ENCODE data around the gene RSRC1. TPM values are rescaled to one million over a fixed set of nuclear protein-coding genes. Genes with fewer than 3 reads are reported as not detected.

The RSRC1 gene
- total and polyA plus RNA-seq, 2 experiments from 2014 or later, result 22.6 to 34.1 TPM

DNA sequence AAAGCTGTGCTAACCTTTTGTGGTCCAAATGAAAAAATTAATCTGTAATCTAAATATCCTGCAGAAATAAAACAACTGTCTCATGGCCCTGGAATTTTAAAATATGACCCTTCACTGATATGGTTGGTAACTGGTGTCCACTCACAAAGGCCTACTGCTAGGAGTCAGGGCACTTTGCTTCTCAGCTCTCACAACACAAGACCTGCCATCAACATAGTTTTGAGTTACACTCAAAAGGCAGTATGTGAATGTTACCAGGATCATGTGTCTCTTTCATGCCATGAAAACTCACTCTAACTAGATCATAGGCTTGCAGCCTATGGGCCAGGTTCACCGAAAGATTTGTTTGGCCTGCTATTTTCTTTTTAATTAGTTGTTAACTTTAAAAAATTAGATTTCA is 451.1 kb downstream of the RSRC1 start:
- Histone ChIP-seq H2AFZ (no peak overlapping the region), H3K4me1 (ENCODE audit: insufficient read depth) (no peaks in the 10 kb centered on the region), H3K36me3 (replicated peaks; ENCODE audit: insufficient read depth, low read depth) (no peaks in the 10 kb centered on the region), H4K20me1 (ENCODE audit: insufficient read depth, poor library complexity, severe bottlenecking) (no peaks in the 10 kb centered on the region), H3K4me2 (no peak overlapping the region), H3K79me2 (no peaks in the 10 kb centered on the region), H3K9me2 (replicated peaks; ENCODE audit: insufficient read depth) (no peaks in the 10 kb centered on the region), H3K27me3 (no peaks in the 10 kb centered on the region), H3K4me3 (no peak overlapping the region), H3K9me3 (ENCODE audit: low read depth) (no peaks in the 10 kb centered on the region), H3K27ac (no peak overlapping the region)
- no peak for DNase-seq (ENCODE audit: low spot score)
- TF ChIP-seq, protein P1, sequence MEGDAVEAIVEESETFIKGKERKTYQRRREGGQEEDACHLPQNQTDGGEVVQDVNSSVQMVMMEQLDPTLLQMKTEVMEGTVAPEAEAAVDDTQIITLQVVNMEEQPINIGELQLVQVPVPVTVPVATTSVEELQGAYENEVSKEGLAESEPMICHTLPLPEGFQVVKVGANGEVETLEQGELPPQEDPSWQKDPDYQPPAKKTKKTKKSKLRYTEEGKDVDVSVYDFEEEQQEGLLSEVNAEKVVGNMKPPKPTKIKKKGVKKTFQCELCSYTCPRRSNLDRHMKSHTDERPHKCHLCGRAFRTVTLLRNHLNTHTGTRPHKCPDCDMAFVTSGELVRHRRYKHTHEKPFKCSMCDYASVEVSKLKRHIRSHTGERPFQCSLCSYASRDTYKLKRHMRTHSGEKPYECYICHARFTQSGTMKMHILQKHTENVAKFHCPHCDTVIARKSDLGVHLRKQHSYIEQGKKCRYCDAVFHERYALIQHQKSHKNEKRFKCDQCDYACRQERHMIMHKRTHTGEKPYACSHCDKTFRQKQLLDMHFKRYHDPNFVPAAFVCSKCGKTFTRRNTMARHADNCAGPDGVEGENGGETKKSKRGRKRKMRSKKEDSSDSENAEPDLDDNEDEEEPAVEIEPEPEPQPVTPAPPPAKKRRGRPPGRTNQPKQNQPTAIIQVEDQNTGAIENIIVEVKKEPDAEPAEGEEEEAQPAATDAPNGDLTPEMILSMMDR (IDR thresholded peaks at IDR 0.05; ENCODE audit: poor library complexity), result no peak
- no peak for TF ChIP-seq EZH2 (IDR thresholded peaks at IDR 0.05; ENCODE audit: borderline replicate concordance)
- TF ChIP-seq EZH2phosphoT487 (IDR thresholded peaks at IDR 0.05; ENCODE audit: low read depth, severe bottlenecking, unreplicated experiment), result no peak
- 100% methylated on average over 1 of the region's 1 CpG for WGBS (ENCODE audit: low lambda C conversion rate, missing lambda C conversion rate)

DNA sequence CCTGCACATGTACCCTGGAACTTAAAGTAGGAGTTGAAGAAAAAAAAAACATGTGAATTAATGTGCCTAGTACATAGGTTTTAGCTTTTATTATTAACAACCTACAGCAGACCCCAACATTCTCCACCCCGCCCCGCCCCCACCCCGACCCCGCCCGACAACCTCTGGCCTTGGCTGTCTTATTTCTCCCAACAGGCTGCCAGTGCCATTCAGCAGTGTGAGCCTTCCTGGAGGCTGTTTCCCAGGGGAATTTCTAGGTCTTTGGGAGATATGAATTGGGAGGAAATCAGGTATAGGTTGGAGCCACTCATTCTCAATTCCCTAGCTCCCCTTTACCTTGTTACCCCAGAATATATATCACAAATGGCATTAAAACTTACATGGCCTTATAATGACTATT is 452.8 kb downstream of the RSRC1 start:
- Histone ChIP-seq H2AFZ (no peak overlapping the region), H3K27me3 (peaks cover 2% of the 10 kb centered on the region), H3K79me2 (no peaks in the 10 kb centered on the region), H4K20me1 (ENCODE audit: insufficient read depth, poor library complexity, severe bottlenecking) (no peaks in the 10 kb centered on the region), H3K4me1 (ENCODE audit: insufficient read depth) (no peaks in the 10 kb centered on the region), H3K4me3 (no peak overlapping the region), H3K9me2 (replicated peaks; ENCODE audit: insufficient read depth) (no peaks in the 10 kb centered on the region), H3K4me2 (no peak overlapping the region), H3K36me3 (replicated peaks; ENCODE audit: insufficient read depth, low read depth) (no peaks in the 10 kb centered on the region), H3K27ac (no peak overlapping the region), H3K9me3 (ENCODE audit: low read depth) (no peaks in the 10 kb centered on the region)
- DNase-seq (ENCODE audit: low spot score), result no peak
- TF ChIP-seq EZH2phosphoT487 (IDR thresholded peaks at IDR 0.05; ENCODE audit: low read depth, severe bottlenecking, unreplicated experiment) (no peak), EZH2 (IDR thresholded peaks at IDR 0.05; ENCODE audit: borderline replicate concordance) (no peak)
- TF ChIP-seq, protein P1 (IDR thresholded peaks at IDR 0.05; ENCODE audit: poor library complexity), result no peak
- WGBS (ENCODE audit: low lambda C conversion rate, missing lambda C conversion rate), result 77% methylated on average over 5 of the region's 5 CpGs

DNA sequence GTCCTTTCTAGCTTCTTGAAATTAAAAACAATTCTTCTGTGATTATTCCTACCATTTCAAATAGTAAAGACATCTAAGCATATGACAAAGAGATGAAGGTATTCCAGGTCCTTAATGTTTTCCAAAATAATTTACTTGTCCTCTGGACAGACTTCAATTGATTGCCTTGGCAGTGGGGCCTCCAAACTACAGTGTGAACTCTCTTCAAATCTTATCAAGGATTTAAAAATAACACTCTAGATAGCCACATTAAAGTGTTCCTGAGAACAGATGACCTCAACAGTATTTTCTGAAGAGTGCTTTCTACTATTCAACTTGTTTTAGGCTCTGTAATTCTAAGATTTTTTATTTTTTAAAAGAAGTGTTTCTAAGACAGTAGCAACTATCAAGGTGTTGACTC is 453.2 kb downstream of the RSRC1 start:
- Histone ChIP-seq H3K27ac (no peak overlapping the region), H3K9me2 (replicated peaks; ENCODE audit: insufficient read depth) (no peaks in the 10 kb centered on the region), H3K79me2 (no peaks in the 10 kb centered on the region), H4K20me1 (ENCODE audit: insufficient read depth, poor library complexity, severe bottlenecking) (no peaks in the 10 kb centered on the region), H3K36me3 (replicated peaks; ENCODE audit: insufficient read depth, low read depth) (no peaks in the 10 kb centered on the region), H3K4me1 (ENCODE audit: insufficient read depth) (no peaks in the 10 kb centered on the region), H2AFZ (no peak overlapping the region), H3K9me3 (ENCODE audit: low read depth) (no peaks in the 10 kb centered on the region), H3K27me3 (peaks cover 2% of the 10 kb centered on the region), H3K4me2 (no peak overlapping the region), H3K4me3 (no peak overlapping the region)
- no peak for DNase-seq (ENCODE audit: low spot score)
- TF ChIP-seq EZH2 (IDR thresholded peaks at IDR 0.05; ENCODE audit: borderline replicate concordance) (no peak), EZH2phosphoT487 (IDR thresholded peaks at IDR 0.05; ENCODE audit: low read depth, severe bottlenecking, unreplicated experiment) (no peak)
- TF ChIP-seq, protein P1 (IDR thresholded peaks at IDR 0.05; ENCODE audit: poor library complexity), result no peak

DNA sequence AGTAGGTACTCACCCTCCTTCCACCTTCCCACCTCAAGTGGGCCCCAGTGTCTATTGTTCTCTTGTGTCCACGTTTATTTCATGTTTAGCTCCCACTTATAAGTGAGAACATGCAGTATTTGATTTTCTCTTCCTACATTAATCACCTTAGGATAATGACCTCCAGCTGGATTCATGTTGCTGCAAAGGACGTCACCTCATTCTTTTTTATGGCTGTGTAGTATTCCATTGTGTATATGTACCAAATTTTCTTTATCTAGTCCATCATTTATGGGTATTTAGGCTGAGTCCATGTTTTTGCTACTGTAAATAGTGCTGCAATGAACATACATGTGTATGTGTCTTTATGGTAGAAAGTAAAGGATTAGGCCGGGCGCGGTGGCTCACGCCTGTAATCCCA is 455.2 kb downstream of the RSRC1 start:
- Histone ChIP-seq H3K36me3 (replicated peaks; ENCODE audit: insufficient read depth, low read depth) (no peaks in the 10 kb centered on the region), H3K4me2 (no peak overlapping the region), H3K9me3 (ENCODE audit: low read depth) (no peaks in the 10 kb centered on the region), H3K79me2 (no peaks in the 10 kb centered on the region), H3K4me3 (no peak overlapping the region), H3K4me1 (ENCODE audit: insufficient read depth) (no peaks in the 10 kb centered on the region), H3K27me3 (peaks cover 2% of the 10 kb centered on the region), H3K9me2 (replicated peaks; ENCODE audit: insufficient read depth) (no peaks in the 10 kb centered on the region), H3K27ac (no peak overlapping the region), H4K20me1 (ENCODE audit: insufficient read depth, poor library complexity, severe bottlenecking) (no peaks in the 10 kb centered on the region), H2AFZ (no peak overlapping the region)
- WGBS (ENCODE audit: low lambda C conversion rate, missing lambda C conversion rate), result 98% methylated on average over 6 of the region's 6 CpGs
- TF ChIP-seq, protein P1 (IDR thresholded peaks at IDR 0.05; ENCODE audit: poor library complexity), result no peak
- TF ChIP-seq EZH2phosphoT487 (IDR thresholded peaks at IDR 0.05; ENCODE audit: low read depth, severe bottlenecking, unreplicated experiment) (no peak), EZH2 (IDR thresholded peaks at IDR 0.05; ENCODE audit: borderline replicate concordance) (no peak)
- DNase-seq (ENCODE audit: low spot score), result no peak

Measured in hepatocyte (in vitro differentiated cells).